Endothelial cell of umbilical vein (primary cell): ENCODE results near the gene NPVF. TPM values are rescaled to one million over a fixed set of nuclear protein-coding genes. Genes with fewer than 3 reads are reported as not detected.

Source experiments
- BruUV-seq: library from RNA; stranded (reverse); fragments of 400-500 nt; replicated peaks from 2 replicates; lab custom pipeline; 2021; lab: Mats Ljungman, UMichigan
- CTCF ChIA-PET: fragments of 300-600, 350-600 bp; sonication (Branson Sonifier 250); formaldehyde crosslinking; loops from one replicate; lab custom pipeline; 2021; ENCODE audit warnings: antibody characterized with exemption, inconsistent platforms; lab: Charles Lee
- POLR2A ChIA-PET: fragments of 300-600, 350-600 bp; sonication (Branson Sonifier 250); formaldehyde crosslinking; loops from one replicate; lab custom pipeline; 2021; ENCODE audit warnings: antibody characterized with exemption, inconsistent platforms; lab: Charles Lee
- DNase-seq: peaks from one replicate; pipeline ENCODE4 v3.0.0-alpha.2; 2011; ENCODE audit warnings: low read depth, low spot score
- FAIRE-seq: peaks from 2 replicates; lab custom pipeline; 2011; peaks lifted over from hg19 to GRCh38; lab: Jason Lieb, UNC
- H2AFZ ChIP-seq: 2 replicates; pipeline ENCODE4 v1.6.0; 2012; ENCODE audit warnings: low read depth, low read length, control low read depth, inconsistent platforms
- H3K27ac ChIP-seq: 2 replicates; pipeline ENCODE4 v1.5.1; 2011; ENCODE audit warnings: low read depth, mild to moderate bottlenecking, control low read depth, low read length, moderate library complexity; ENCODE audit not compliant: insufficient read depth
- H3K27me3 ChIP-seq, 2 experiments: 2 replicates each; pipeline versions ENCODE4 v1.6.0 to v1.6.1; 2011; ENCODE audit warnings: low read length in 2 of 2, mixed read lengths in 1 of 2; ENCODE audit not compliant: control insufficient read depth in 2 of 2, insufficient read depth in 2 of 2
- H3K36me3 ChIP-seq, 2 experiments: 2 replicates in 1 of 2; 3 replicates in 1 of 2; pipeline ENCODE4 v1.5.1; 2011; ENCODE audit warnings: low read length in 2 of 2, mild to moderate bottlenecking in 1 of 2, moderate library complexity in 1 of 2; ENCODE audit not compliant: control insufficient read depth in 2 of 2, insufficient read depth in 2 of 2; ENCODE audit errors: extremely low read depth in 1 of 2
- H3K4me1 ChIP-seq: 3 replicates; pipeline ENCODE4 v1.5.1; 2011; ENCODE audit warnings: mild to moderate bottlenecking, low read length; ENCODE audit not compliant: control insufficient read depth, insufficient read depth; ENCODE audit errors: extremely low read depth
- H3K4me2 ChIP-seq: 2 replicates; pipeline ENCODE4 v1.6.1; 2011; ENCODE audit warnings: low read length, control low read depth, mixed read lengths; ENCODE audit not compliant: insufficient read depth
- H3K4me3 ChIP-seq, 3 experiments: fragments of 200-600 bp in 1 of 3; sonication (generic), shearing (Covaris generic) in 1 of 3; replicated peaks in 1 of 3; 2 replicates each; pipeline ENCODE4 v1.5.1; 2011 to 2016; ENCODE audit warnings: control low read depth in 3 of 3, low read length in 3 of 3, mild to moderate bottlenecking in 2 of 3, inconsistent platforms in 1 of 3, low read depth in 1 of 3, moderate library complexity in 1 of 3; ENCODE audit not compliant: insufficient read depth in 1 of 3
- H3K79me2 ChIP-seq: 2 replicates; pipeline ENCODE4 v1.6.0; 2012; ENCODE audit warnings: low read length, inconsistent platforms; ENCODE audit not compliant: control insufficient read depth, insufficient read depth
- H3K9ac ChIP-seq: replicated peaks from 2 replicates; pipeline ENCODE3; 2011; ENCODE audit warnings: low read length, control low read depth; ENCODE audit not compliant: insufficient read depth; ENCODE audit errors: extremely low read depth
- H3K9me1 ChIP-seq: replicated peaks from 3 replicates; pipeline ENCODE4 v1.6.0; 2011; ENCODE audit warnings: mild to moderate bottlenecking, low read length; ENCODE audit not compliant: control insufficient read depth, insufficient read depth; ENCODE audit errors: extremely low read depth
- H3K9me3 ChIP-seq: replicated peaks from 2 replicates; pipeline ENCODE4 v1.5.1; 2012; ENCODE audit warnings: low read length, inconsistent platforms; ENCODE audit not compliant: control insufficient read depth, insufficient read depth
- H4K20me1 ChIP-seq: replicated peaks from 2 replicates; pipeline ENCODE3; 2011; ENCODE audit warnings: mild to moderate bottlenecking, low read length; ENCODE audit not compliant: control insufficient read depth, insufficient read depth; ENCODE audit errors: extremely low read depth
- EZH2 ChIP-seq: IDR thresholded peaks from 2 replicates; pipeline ENCODE4 v1.6.1; 2012; ENCODE audit warnings: borderline replicate concordance, low read depth, mild to moderate bottlenecking, moderate library complexity, low read length, inconsistent platforms; ENCODE audit not compliant: severe bottlenecking
- FOS ChIP-seq: IDR thresholded peaks from 2 replicates; pipeline ENCODE4 v1.6.1; 2011; ENCODE audit warnings: mild to moderate bottlenecking, low read length, moderate library complexity, borderline replicate concordance; ENCODE audit not compliant: insufficient read depth
- GATA2 ChIP-seq: IDR thresholded peaks from 2 replicates; pipeline ENCODE4 v1.7.0; 2011; ENCODE audit warnings: low read depth, mild to moderate bottlenecking, moderate library complexity, mixed read lengths, low read length; ENCODE audit not compliant: insufficient read length, insufficient read depth
- JUN ChIP-seq: IDR thresholded peaks from 2 replicates; pipeline ENCODE4 v1.6.1; 2011; ENCODE audit warnings: borderline replicate concordance, low read depth; ENCODE audit not compliant: insufficient read length, insufficient read depth
- MYC ChIP-seq: IDR thresholded peaks from one replicate; pipeline ENCODE4 v1.6.1; 2011; ENCODE audit warnings: mild to moderate bottlenecking, low read depth, low read length
- POLR2A ChIP-seq: IDR thresholded peaks from 2 replicates; pipeline ENCODE4 v1.6.1; 2012; ENCODE audit warnings: low read depth, mild to moderate bottlenecking, control low read depth, low read length
- POLR2AphosphoS5 ChIP-seq: IDR thresholded peaks from 2 replicates; pipeline ENCODE4 v1.6.1; 2012; ENCODE audit warnings: low read depth, mild to moderate bottlenecking, control low read depth, low read length, moderate library complexity; ENCODE audit not compliant: insufficient read depth
- dilution Hi-C: fragments of 300-500 bp; cut with MboI; formaldehyde crosslinking; loops from one replicate; pipeline ENCODE4 v1.15.0; 2019; ENCODE audit warnings: low sequenced_read_pairs; ENCODE audit not compliant: extremely low pct_ligation_motif_present
- intact Hi-C: fragments of 100-400 bp; cut with micrococcal nuclease; formaldehyde crosslinking; loops from one replicate; pipeline ENCODE4 v1.10.0; 2022
- polyA plus RNA-seq, 4 experiments: library from polyadenylated mRNA; depleted of rRNA in 3 of 4; stranded (reverse) in 3 of 4; unstranded in 1 of 4; fragments of >200 nt; gene quantifications; 2 replicates each; pipeline versions ENCODE4 v1.2.1 to v1.2.3, GENCODE V29; 2011 to 2012; ENCODE audit warnings: missing spikeins in 1 of 4
- total RNA-seq: library from RNA; stranded (reverse); gene quantifications from 2 replicates; pipeline ENCODE4 v1.2.3, GENCODE V29; 2021
- TF ChIP-seq, protein P1 (sequence below): IDR thresholded peaks from 2 replicates; pipeline ENCODE4 v1.6.1; 2011; ENCODE audit not compliant: insufficient read depth, insufficient read length
- TF ChIP-seq, protein P2 (sequence below), 2 donors: IDR thresholded peaks; 1 replicate in 1 of 2; 2 replicates in 1 of 2; pipeline ENCODE4 v1.5.1; 2011; ENCODE audit warnings: low read length in 2 of 2, mild to moderate bottlenecking in 2 of 2, moderate library complexity in 2 of 2, control low read depth in 1 of 2, inconsistent platforms in 1 of 2, low read depth in 1 of 2; ENCODE audit not compliant: insufficient read depth in 1 of 2; ENCODE audit errors: extremely low read depth in 1 of 2

NPVF gene
- total and polyA plus RNA-seq, 2 donors (not counting 3 experiments of a cell fraction or from before 2014, with no cell fraction given) = not detected

GRCh38 chr7:25189197-25189596 is 39.1 kb downstream of the NPVF start:
- H3K27ac ChIP-seq = no peak overlapping the region
- dilution Hi-C loops = no loop called here
- CTCF ChIA-PET = interaction anchor here (1.1 to 1.9 kb wide), 2 partner anchors 9 to 28 kb away, joined by 4 to 12 read pairs; a partner anchor contains a TSS
- H3K36me3 ChIP-seq = no peaks in the 10 kb centered on the region
- H3K79me2 ChIP-seq = no peaks in the 10 kb centered on the region
- H3K27me3 ChIP-seq = peaks cover 3% of the 10 kb centered on the region in 2 experiments
- H2AFZ ChIP-seq = no peak overlapping the region
- no peak for TF ChIP-seq POLR2A
- TF ChIP-seq MYC = no peak
- TF ChIP-seq JUN = no peak
- TF ChIP-seq GATA2 = no peak
- TF ChIP-seq, protein P1, sequence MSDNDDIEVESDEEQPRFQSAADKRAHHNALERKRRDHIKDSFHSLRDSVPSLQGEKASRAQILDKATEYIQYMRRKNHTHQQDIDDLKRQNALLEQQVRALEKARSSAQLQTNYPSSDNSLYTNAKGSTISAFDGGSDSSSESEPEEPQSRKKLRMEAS = no peak
- no peak for TF ChIP-seq EZH2
- TF ChIP-seq, protein P2, sequence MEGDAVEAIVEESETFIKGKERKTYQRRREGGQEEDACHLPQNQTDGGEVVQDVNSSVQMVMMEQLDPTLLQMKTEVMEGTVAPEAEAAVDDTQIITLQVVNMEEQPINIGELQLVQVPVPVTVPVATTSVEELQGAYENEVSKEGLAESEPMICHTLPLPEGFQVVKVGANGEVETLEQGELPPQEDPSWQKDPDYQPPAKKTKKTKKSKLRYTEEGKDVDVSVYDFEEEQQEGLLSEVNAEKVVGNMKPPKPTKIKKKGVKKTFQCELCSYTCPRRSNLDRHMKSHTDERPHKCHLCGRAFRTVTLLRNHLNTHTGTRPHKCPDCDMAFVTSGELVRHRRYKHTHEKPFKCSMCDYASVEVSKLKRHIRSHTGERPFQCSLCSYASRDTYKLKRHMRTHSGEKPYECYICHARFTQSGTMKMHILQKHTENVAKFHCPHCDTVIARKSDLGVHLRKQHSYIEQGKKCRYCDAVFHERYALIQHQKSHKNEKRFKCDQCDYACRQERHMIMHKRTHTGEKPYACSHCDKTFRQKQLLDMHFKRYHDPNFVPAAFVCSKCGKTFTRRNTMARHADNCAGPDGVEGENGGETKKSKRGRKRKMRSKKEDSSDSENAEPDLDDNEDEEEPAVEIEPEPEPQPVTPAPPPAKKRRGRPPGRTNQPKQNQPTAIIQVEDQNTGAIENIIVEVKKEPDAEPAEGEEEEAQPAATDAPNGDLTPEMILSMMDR (IDR thresholded peaks at IDR 0.05; ENCODE audit: extremely low read depth in 1 of 2, insufficient read depth in 1 of 2, low read depth in 1 of 2, low read length in 2 of 2) = no peak
- TF ChIP-seq POLR2AphosphoS5 = no peak
- TF ChIP-seq FOS = no peak
- H4K20me1 ChIP-seq = no peaks in the 10 kb centered on the region
- BruUV-seq = no TSS peak
- no peaks in the 10 kb centered on the region for H3K9me3 ChIP-seq
- no peaks in the 10 kb centered on the region for H3K4me1 ChIP-seq
- H3K4me2 ChIP-seq = no peak overlapping the region
- no peak overlapping the region for H3K4me3 ChIP-seq
- intact Hi-C loops = no loop called here
- DNase-seq (no peak), FAIRE-seq (no peak)
- no peaks in the 10 kb centered on the region for H3K9me1 ChIP-seq
- no peak overlapping the region for H3K9ac ChIP-seq
- POLR2A ChIA-PET = no interaction called here
